Brain microvascular endothelial cell (primary cell): Measurements from ENCODE around the gene DENND1A.

Source experiments
- DNase-seq: peaks from one replicate; pipeline ENCODE4 v3.0.0-alpha.2; 2020
- H3K27ac ChIP-seq: fragments of 250-450 bp; sonication (Bioruptor Pico); 2 replicates; pipeline ENCODE4 v1.5.1; 2020; ENCODE audit warnings: mild to moderate bottlenecking, moderate library complexity
- H3K27me3 ChIP-seq: fragments of 250-450 bp; sonication (Bioruptor Pico); replicated peaks from 2 replicates; pipeline ENCODE4 v1.5.1; 2020; ENCODE audit warnings: mild to moderate bottlenecking
- H3K36me3 ChIP-seq: fragments of 250-450 bp; sonication (Bioruptor Pico); replicated peaks from 2 replicates; pipeline ENCODE4 v1.5.1; 2020; ENCODE audit warnings: mild to moderate bottlenecking
- H3K4me3 ChIP-seq: 2 replicates; pipeline ENCODE4 v1.5.1; 2011; ENCODE audit warnings: low read depth, mild to moderate bottlenecking, control low read depth, low read length, moderate library complexity
- in situ Hi-C: cut with HindIII; loops from 2 replicates; pipeline ENCODE4 v1.10.0; 2017; ENCODE audit warnings: low sequenced_read_pairs, low pct_ligation_motif_present
- TF ChIP-seq, protein P1 (sequence below): IDR thresholded peaks from 2 replicates; pipeline ENCODE4 v1.5.1; 2011; ENCODE audit warnings: low read depth, mild to moderate bottlenecking, moderate library complexity, low read length, control low read depth, inconsistent platforms; ENCODE audit errors: missing control alignments

The DENND1A gene

DNA sequence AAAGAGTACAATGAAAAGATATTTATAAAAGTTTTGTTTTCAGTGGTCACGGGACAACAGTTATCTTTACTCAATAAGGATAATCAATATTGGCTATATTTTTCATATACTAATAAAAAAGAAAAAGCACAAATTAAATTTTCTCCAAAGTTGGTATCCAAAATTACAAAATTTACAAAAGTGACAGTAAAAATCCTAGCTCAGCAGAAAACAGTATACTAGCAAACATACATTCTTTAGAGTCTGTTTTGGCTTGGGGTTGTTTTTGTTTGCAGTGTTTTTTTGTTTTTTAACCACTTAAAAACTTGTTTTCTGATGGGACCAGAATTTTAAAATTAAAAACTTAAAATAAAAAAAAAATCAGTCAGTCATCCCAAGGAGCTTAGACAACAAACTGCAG lies 183.2 kb downstream of the DENND1A start:
- TF ChIP-seq, protein P1, sequence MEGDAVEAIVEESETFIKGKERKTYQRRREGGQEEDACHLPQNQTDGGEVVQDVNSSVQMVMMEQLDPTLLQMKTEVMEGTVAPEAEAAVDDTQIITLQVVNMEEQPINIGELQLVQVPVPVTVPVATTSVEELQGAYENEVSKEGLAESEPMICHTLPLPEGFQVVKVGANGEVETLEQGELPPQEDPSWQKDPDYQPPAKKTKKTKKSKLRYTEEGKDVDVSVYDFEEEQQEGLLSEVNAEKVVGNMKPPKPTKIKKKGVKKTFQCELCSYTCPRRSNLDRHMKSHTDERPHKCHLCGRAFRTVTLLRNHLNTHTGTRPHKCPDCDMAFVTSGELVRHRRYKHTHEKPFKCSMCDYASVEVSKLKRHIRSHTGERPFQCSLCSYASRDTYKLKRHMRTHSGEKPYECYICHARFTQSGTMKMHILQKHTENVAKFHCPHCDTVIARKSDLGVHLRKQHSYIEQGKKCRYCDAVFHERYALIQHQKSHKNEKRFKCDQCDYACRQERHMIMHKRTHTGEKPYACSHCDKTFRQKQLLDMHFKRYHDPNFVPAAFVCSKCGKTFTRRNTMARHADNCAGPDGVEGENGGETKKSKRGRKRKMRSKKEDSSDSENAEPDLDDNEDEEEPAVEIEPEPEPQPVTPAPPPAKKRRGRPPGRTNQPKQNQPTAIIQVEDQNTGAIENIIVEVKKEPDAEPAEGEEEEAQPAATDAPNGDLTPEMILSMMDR: no peak
- Histone ChIP-seq H3K4me3 (no peak overlapping the region), H3K27me3 (no peaks in the 10 kb centered on the region), H3K36me3 (no peaks in the 10 kb centered on the region), H3K27ac (no peak overlapping the region)
- DNase-seq: no peak
- in situ Hi-C loops: no loop called here

DNA sequence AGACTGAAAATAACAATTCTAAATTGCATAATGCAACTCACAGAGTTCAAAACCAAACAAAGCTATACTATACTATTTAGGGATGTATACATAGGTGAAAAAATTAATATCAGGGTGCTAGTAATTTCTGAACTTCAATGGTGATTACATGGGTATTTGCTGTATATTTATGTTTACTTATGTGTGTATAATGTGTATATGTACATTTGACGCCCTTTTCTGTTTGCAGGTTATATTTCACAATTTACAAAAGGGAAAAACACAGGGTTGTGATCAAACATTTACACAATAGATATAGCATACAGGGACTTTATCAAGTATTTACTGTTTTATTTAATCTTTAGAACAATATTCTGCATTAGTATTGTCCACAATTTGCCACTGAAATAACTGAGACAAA lies 184.0 kb downstream of the DENND1A start:
- H3K4me3 ChIP-seq: no peak overlapping the region
- H3K27me3 ChIP-seq: no peaks in the 10 kb centered on the region
- in situ Hi-C loops: no loop called here
- no peak for DNase-seq
- no peak overlapping the region for H3K27ac ChIP-seq
- H3K36me3 ChIP-seq: no peaks in the 10 kb centered on the region
- TF ChIP-seq, protein P1: no peak

DNA sequence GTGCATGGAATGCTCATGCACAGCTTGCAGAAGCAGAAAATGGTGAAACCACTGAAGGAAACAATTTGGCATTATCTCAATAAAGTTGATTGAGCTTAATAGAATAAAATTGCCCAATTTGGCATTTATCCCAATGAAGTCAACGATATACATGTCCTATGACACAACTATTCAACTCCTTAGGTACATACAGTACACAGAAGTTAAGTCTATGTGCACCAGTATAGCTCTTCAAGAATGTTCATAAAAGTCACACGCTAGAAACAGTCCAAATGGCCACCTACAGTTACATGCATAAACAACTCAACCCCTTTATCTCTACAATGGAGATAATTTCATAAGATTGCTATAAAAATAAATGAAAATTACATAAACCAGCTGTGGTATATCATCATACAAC lies 184.5 kb downstream of the DENND1A start:
- Histone ChIP-seq H3K4me3 (no peak overlapping the region), H3K27ac (no peak overlapping the region), H3K27me3 (no peaks in the 10 kb centered on the region), H3K36me3 (no peaks in the 10 kb centered on the region)
- no peak for DNase-seq
- TF ChIP-seq, protein P1: no peak
- in situ Hi-C loops: no loop called here

DNA sequence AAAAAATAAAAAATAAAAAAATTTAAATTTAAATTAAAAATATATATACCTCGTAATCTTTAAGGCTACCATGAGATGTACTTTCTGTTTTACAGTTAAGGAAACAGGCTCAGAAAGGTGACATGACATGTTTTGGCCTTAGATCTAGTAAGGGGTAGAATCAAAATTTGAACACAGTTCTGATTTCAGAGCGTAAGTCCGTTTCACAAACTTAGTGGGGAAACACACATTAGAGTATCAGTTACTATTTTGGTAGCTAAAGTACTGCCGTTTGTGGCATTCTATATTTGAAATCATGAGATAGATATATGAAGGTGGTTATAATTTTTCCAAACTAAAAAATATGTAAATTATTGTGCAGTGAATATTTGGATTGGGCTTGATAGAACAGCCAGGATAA lies 186.2 kb downstream of the DENND1A start:
- no peaks in the 10 kb centered on the region for H3K36me3 ChIP-seq
- H3K4me3 ChIP-seq: no peak overlapping the region
- TF ChIP-seq, protein P1: no peak
- no peak for DNase-seq
- H3K27me3 ChIP-seq: no peaks in the 10 kb centered on the region
- in situ Hi-C loops: no loop called here
- no peak overlapping the region for H3K27ac ChIP-seq

- TF ChIP-seq, protein P1: no peak
- Histone ChIP-seq H3K36me3 (no peaks in the 10 kb centered on the region), H3K27me3 (no peaks in the 10 kb centered on the region), H3K4me3 (no peak overlapping the region), H3K27ac (no peak overlapping the region)
- no peak for DNase-seq
- in situ Hi-C loops: no loop called here
Measured at GRCh38 chr9:123742009-123742767, 187.7 kb downstream of the DENND1A start.

DNA sequence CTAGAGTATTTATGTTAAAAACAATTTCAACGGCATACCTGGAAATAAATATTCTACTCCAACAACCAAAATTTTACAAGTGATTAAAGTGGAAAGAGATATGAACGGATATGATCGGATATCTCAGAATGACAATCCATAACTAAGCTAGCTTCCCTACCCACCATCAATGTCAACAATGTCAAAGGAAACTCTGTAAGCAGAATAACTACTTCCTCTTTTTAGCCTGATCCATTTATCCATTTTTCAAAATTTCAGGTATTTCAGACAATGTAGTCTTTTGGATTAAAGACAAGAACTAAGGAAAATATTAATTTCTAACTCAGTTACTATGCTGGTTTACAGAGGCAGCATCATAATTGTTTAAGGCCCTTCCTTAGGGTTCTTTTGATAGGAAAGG lies 188.7 kb downstream of the DENND1A start:
- H3K4me3 ChIP-seq: no peak overlapping the region
- in situ Hi-C loops: no loop called here
- no peak for DNase-seq
- H3K27me3 ChIP-seq: no peaks in the 10 kb centered on the region
- TF ChIP-seq, protein P1: no peak
- H3K27ac ChIP-seq: no peak overlapping the region
- H3K36me3 ChIP-seq: no peaks in the 10 kb centered on the region
